NCI-H2196 (cell line): Measurements from ENCODE around the gene ANO6.
A peak's percentile ranks its signal among the peaks of the same experiment; 100 is the strongest.
"Not testable (repeated sequence)": the region's sequence is repeated elsewhere in the genome, so short reads cannot be mapped to it uniquely, and the experiment has no call there.

ENCODE experiments used
- DNase-seq: peaks from one replicate; lab custom pipeline; 2025; ENCODE audit not compliant: unreplicated experiment; lab: John Stamatoyannopoulos, UW

Gene ANO6

GRCh38 chr12:45235087-45236025, 19.5 kb downstream of the ANO6 start:
- no peak for DNase-seq

- not testable (repeated sequence) for DNase-seq
Measured at GRCh38 chr12:45236383-45236782, 20.5 kb downstream of the ANO6 start.

GRCh38 chr12:45242180-45242579, 26.3 kb downstream of the ANO6 start:
- DNase-seq = no peak

GRCh38 chr12:45243963-45244362, 28.1 kb downstream of the ANO6 start:
- no peak for DNase-seq

- DNase-seq = no peak
Measured at GRCh38 chr12:45244561-45245343, 28.9 kb downstream of the ANO6 start.

- no peak for DNase-seq
Measured at GRCh38 chr12:45246236-45246635, 30.3 kb downstream of the ANO6 start.

DNA sequence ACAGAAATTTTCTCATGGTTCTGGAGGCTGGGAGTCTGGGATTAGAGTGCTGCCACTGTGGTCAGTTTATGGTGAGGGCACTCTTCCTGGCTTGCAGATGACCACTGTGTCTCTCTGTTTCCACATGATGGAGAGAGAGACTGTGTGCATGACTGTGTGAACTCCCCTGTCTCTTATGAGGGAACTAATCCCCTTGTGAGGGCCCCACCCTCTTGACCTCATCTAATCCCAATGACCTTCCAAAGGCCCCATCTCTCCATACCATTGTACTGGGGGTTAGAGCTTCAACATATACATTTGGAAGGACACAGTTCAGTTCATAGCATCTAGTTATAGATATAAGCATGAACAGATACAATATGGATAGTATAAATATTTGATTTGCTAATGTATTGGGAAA, 31.7 kb downstream of the ANO6 start:
- no peak for DNase-seq

DNA sequence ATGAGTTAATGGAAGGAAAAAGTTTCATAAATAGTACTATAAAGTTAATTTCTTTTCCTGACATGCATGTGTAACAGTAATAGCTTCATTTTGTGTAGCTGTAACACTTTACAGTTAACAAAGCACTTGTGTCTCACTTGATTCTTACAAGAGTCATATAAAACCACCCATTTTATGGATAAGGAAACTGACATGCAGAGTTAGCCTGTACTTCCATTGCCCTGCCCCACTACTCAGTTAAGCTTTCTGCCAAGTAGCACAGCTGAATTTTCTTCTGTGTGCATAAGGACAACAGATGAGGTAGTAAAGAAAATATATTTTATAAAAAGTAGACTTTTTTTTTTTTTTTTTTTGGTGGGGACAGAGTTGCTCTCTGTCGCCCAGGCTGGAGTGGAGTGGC, 32.2 kb downstream of the ANO6 start:
- no peak for DNase-seq

DNA sequence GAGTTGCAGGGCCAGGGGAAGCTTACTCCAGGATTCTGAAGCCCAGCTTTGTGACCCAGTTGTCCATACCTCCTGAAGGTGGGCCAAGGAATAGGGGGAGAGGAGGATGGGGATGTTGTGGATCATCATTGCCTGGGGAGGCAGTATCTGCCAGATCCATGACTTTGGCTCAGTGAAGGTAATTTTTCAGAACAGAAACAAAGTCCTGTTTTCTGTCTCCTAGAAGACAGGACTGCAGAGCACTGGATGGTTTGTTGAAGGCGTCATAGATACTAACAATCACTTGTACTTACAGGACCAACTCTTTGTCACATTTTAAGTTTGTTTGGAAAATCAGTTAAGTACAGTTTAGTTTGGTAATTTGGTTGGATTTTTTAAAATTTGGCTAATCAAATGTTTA, 38.4 kb downstream of the ANO6 start:
- DNase-seq = no peak

- DNase-seq = no peak
Measured at GRCh38 chr12:45256721-45257120, 40.8 kb downstream of the ANO6 start.

GRCh38 chr12:45257185-45257930, 41.5 kb downstream of the ANO6 start:
- DNase-seq = no peak

DNA sequence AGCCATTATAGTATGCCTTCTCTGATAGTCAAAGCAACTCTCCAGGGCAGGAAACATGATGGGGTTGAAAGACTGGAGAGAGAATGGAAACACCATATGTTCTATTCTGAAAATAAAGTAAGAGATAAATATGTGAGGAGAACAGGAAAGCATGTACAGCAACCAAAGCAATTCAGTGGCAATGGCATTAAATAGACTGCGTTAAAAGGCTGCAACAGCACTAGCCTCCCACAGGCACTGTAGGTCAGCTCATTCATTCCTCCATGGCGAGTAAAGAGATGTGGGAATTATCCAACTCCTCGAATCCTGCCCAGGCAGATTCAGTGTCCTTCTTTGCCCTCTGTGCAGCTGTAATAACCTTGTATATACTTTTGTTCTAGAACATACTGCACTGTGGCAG, 43.8 kb downstream of the ANO6 start:
- DNase-seq = no peak

DNA sequence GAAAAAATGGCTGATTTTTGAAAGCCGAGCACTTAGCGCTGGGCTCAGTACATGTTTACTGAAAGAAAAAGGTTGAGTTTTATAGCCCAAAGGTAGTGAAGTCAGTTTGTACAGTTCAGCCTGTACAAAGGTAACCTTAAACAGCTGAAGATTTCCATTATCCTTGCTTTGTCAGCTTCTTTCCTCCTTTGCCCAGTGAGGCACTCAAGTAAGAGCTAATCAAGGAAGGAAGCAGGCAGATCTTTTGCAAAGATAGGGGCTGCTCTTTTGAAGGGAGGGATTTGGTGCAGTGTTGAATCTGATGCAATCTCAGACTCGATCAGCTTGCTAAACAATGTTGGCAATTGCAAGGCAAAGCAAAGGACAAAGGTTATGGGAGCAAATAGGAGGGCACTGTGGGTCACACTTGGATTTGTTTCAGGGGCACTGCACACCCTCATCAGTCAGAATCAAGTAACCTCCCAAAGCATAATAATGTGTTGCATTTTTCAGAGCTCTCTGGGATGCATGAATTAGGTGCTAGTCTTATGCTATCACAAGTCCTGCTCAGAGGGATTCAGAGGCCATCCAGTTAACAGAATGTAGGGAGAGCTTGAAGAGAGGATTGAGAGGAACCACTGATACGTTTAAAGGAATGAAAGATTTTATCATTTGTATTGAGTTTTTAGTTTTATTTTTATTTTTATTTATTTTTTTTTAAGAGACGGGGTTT, 44.4 kb downstream of the ANO6 start:
- DNase-seq = no peak

GRCh38 chr12:45260854-45261253, 45.0 kb downstream of the ANO6 start:
- DNase-seq = no peak

DNA sequence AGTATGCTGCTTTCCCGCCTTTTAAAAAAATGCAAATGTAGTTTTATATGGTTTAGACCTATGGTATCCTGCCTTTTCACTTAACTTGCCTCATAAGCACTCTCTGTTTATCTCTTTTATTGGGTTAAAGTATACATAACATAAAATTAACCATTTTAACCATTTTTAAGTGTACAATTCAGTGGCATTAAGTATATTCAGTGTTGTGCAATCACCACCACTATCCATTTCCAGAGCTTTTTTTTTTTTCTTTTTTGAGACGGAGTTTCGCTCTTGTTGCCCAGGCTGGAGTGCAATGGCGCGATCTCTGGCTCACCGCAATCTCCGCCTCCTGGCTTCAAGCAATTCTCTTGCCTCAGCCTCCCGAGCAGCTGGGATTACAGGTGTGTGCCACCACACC, 46.3 kb downstream of the ANO6 start:
- DNase-seq = not testable (repeated sequence)

DNA sequence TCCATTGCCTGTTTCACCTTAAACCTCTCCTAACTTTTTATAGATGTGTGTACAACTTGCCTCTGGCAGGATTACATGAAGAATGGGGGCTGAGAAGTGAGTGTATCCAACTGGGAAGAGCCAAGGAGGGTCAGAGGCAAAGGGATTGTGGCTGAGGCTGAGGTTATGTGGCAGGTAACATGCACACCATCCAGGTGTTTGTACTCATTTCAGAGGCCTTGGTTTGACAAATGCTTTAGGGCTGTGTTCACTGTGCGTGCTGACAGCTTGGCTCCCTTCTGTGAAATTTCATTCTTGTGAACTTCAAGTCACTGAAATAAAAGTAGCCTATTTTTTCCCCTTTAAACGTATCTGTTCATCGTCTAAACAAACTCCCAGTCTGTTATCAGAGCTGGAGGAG, 47.7 kb downstream of the ANO6 start:
- no peak for DNase-seq

GRCh38 chr12:45268672-45269411, 52.9 kb downstream of the ANO6 start:
- peak; percentile 24 for DNase-seq

GRCh38 chr12:45269412-45269751, 53.5 kb downstream of the ANO6 start:
- no peak for DNase-seq

DNA sequence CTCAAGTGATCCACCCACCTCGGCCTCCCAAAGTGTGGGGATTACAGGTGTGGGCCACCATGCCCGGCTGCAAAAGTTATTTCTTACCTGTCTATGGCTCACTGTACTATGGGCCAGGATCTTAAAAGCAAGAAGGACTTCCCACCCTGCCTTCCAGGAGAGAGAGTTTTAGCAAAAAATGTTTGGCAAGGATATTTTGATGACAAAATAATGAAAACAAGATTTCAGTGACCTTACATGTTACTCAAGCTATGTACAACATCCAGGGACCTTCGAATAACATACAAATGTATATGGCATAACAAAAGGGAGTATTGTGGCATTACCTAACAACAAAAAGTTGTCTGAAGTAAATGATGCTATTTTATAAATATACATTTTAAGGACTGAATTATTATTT, 55.1 kb downstream of the ANO6 start:
- DNase-seq = no peak

- DNase-seq = no peak
Measured at GRCh38 chr12:45273717-45274271, 57.9 kb downstream of the ANO6 start.
